H1 (cell line): ENCODE data around the gene TRIM29. TPM values are rescaled to one million over a fixed set of nuclear protein-coding genes. Genes with fewer than 3 reads are reported as not detected.

Experiments
- CTCF ChIA-PET: fragments of 300-600 bp; sonication (Branson Sonifier 250); formaldehyde crosslinking; loops from one replicate; lab custom pipeline; 2021; ENCODE audit not compliant: partially characterized antibody; lab: Charles Lee
- POLR2A ChIA-PET: fragments of 300-600 bp; sonication (Branson Sonifier 250); formaldehyde crosslinking; loops from one replicate; lab custom pipeline; 2021; ENCODE audit warnings: inconsistent platforms; ENCODE audit not compliant: partially characterized antibody; lab: Charles Lee
- DNase-seq, 2 experiments: peaks; one replicate each; pipeline versions ENCODE4 v3.0.0 to v3.0.0-alpha.2; 2010 to 2022; ENCODE audit warnings: low spot score in 2 of 2, low read depth in 1 of 2, mixed read lengths in 1 of 2
- FAIRE-seq: peaks from 2 replicates; lab custom pipeline; 2011; peaks lifted over from hg19 to GRCh38; lab: Jason Lieb, UNC
- H2AFZ ChIP-seq: 2 replicates; pipeline ENCODE4 v1.8.1; 2012; ENCODE audit warnings: low read length, inconsistent platforms
- H2AK5ac ChIP-seq: 2 replicates; pipeline ENCODE4 v1.6.1; 2013; ENCODE audit warnings: low read depth, low read length
- H2BK120ac ChIP-seq: replicated peaks from 2 replicates; pipeline ENCODE3; 2013; ENCODE audit warnings: low read depth, low read length, inconsistent platforms
- H2BK12ac ChIP-seq: 2 replicates; pipeline ENCODE4 v1.6.1; 2013; ENCODE audit warnings: low read depth, low read length
- H2BK15ac ChIP-seq: 2 replicates; pipeline ENCODE4 v1.6.1; 2013; ENCODE audit warnings: low read length
- H2BK20ac ChIP-seq: 2 replicates; pipeline ENCODE4 v1.6.1; 2013; ENCODE audit warnings: low read length
- H2BK5ac ChIP-seq: 2 replicates; pipeline ENCODE4 v1.6.1; 2013; ENCODE audit warnings: low read depth, low read length
- H3K14ac ChIP-seq: 2 replicates; pipeline ENCODE4 v1.6.1; 2013; ENCODE audit warnings: inconsistent platforms; ENCODE audit not compliant: insufficient read length
- H3K18ac ChIP-seq: 2 replicates; pipeline ENCODE4 v1.6.1; 2013; ENCODE audit warnings: low read length; ENCODE audit errors: extremely low read depth
- H3K23ac ChIP-seq: 2 replicates; pipeline ENCODE4 v1.6.1; 2013; ENCODE audit warnings: inconsistent platforms; ENCODE audit not compliant: insufficient read length
- H3K23me2 ChIP-seq: 2 replicates; pipeline ENCODE4 v1.6.1; 2013; ENCODE audit warnings: low read depth, low read length
- H3K27ac ChIP-seq: 2 replicates; pipeline ENCODE4 v1.6.1; 2011; ENCODE audit warnings: low read depth, low read length, inconsistent platforms
- H3K27me3 ChIP-seq, 4 experiments: replicated peaks in 1 of 4; 1 replicate in 1 of 4; 2 replicates in 3 of 4; pipeline versions ENCODE4 v1.6.1 to v1.8.1; 2011 to 2013; ENCODE audit warnings: low read length in 3 of 4, mild to moderate bottlenecking in 3 of 4, inconsistent platforms in 2 of 4, mixed read lengths in 2 of 4, moderate library complexity in 1 of 4; ENCODE audit not compliant: control insufficient read depth in 3 of 4, insufficient read depth in 3 of 4; ENCODE audit errors: extremely low read depth in 1 of 4
- H3K36me3 ChIP-seq, 4 experiments: 2 replicates each; pipeline versions ENCODE4 v1.6.1 to v1.8.1; 2011 to 2013; ENCODE audit warnings: mild to moderate bottlenecking in 4 of 4, low read length in 3 of 4, moderate library complexity in 2 of 4, control low read depth in 1 of 4, inconsistent platforms in 1 of 4; ENCODE audit not compliant: insufficient read depth in 4 of 4, control insufficient read depth in 2 of 4
- H3K4ac ChIP-seq: replicated peaks from 2 replicates; pipeline ENCODE3; 2013; ENCODE audit warnings: low read length, low read depth, mixed read lengths, inconsistent platforms; ENCODE audit not compliant: insufficient read length
- H3K4me1 ChIP-seq, 4 experiments: replicated peaks in 1 of 4; 1 replicate in 1 of 4; 2 replicates in 3 of 4; pipeline versions ENCODE4 v1.6.1 to v1.8.1; 2011 to 2013; ENCODE audit warnings: low read length in 3 of 4, inconsistent platforms in 2 of 4, mixed read lengths in 1 of 4; ENCODE audit not compliant: insufficient read depth in 4 of 4, control insufficient read depth in 3 of 4
- H3K4me2 ChIP-seq, 2 experiments: 2 replicates each; pipeline versions ENCODE4 v1.6.1 to v1.8.1; 2011 to 2013; ENCODE audit warnings: low read depth in 2 of 2, low read length in 2 of 2, control low read depth in 1 of 2, inconsistent platforms in 1 of 2, mild to moderate bottlenecking in 1 of 2; ENCODE audit not compliant: insufficient read depth in 1 of 2
- H3K4me3 ChIP-seq, 4 experiments: fragments of 200-600, 300-600 bp in 1 of 4; sonication (generic), shearing (Covaris generic), sonication (Bioruptor Twin) in 1 of 4; 2 replicates each; pipeline versions ENCODE4 v1.5.1 to v1.8.1; 2011 to 2016; ENCODE audit warnings: low read length in 4 of 4, low read depth in 3 of 4, control low read depth in 2 of 4, inconsistent platforms in 2 of 4, mild to moderate bottlenecking in 2 of 4, mixed read lengths in 1 of 4, moderate library complexity in 1 of 4; ENCODE audit not compliant: insufficient read depth in 2 of 4; ENCODE audit errors: extremely low read depth in 1 of 4
- H3K56ac ChIP-seq: replicated peaks from 2 replicates; pipeline ENCODE3; 2013; ENCODE audit warnings: low read depth, mild to moderate bottlenecking, mixed read lengths, low read length, inconsistent platforms; ENCODE audit not compliant: insufficient read length
- H3K79me1 ChIP-seq: 2 replicates; pipeline ENCODE4 v1.6.1; 2013; ENCODE audit warnings: low read depth, low read length, control low read depth
- H3K79me2 ChIP-seq, 2 experiments: 2 replicates each; pipeline versions ENCODE4 v1.6.1 to v1.8.1; 2012 to 2013; ENCODE audit warnings: low read length in 2 of 2, mild to moderate bottlenecking in 2 of 2, inconsistent platforms in 1 of 2; ENCODE audit not compliant: insufficient read depth in 2 of 2, control insufficient read depth in 1 of 2
- H3K9ac ChIP-seq, 4 experiments: replicated peaks in 1 of 4; 1 replicate in 1 of 4; 2 replicates in 3 of 4; pipeline versions ENCODE4 v1.6.1 to v1.8.1; 2011 to 2013; ENCODE audit warnings: low read depth in 3 of 4, low read length in 3 of 4, control low read depth in 2 of 4, mild to moderate bottlenecking in 2 of 4, moderate library complexity in 2 of 4, inconsistent platforms in 1 of 4; ENCODE audit errors: extremely low read depth in 1 of 4
- H3K9me3 ChIP-seq, 2 experiments: 2 replicates each; pipeline versions ENCODE4 v1.6.1 to v1.8.1; 2012 to 2013; ENCODE audit warnings: mild to moderate bottlenecking in 2 of 2, moderate library complexity in 2 of 2, control low read depth in 1 of 2, inconsistent platforms in 1 of 2, low read depth in 1 of 2, low read length in 1 of 2, mixed read lengths in 1 of 2; ENCODE audit not compliant: insufficient read depth in 2 of 2
- H4K20me1 ChIP-seq, 2 experiments: replicated peaks in 1 of 2; 2 replicates each; pipeline versions ENCODE3 to v1.8.1; 2011 to 2013; ENCODE audit warnings: inconsistent platforms in 2 of 2, low read length in 2 of 2, mild to moderate bottlenecking in 1 of 2; ENCODE audit not compliant: insufficient read depth in 2 of 2, control insufficient read depth in 1 of 2
- H4K5ac ChIP-seq: 2 replicates; pipeline ENCODE4 v1.6.1; 2013; ENCODE audit warnings: low read length, low read depth, mixed read lengths, inconsistent platforms; ENCODE audit not compliant: insufficient read length
- H4K8ac ChIP-seq: 2 replicates; pipeline ENCODE4 v1.8.0; 2013; ENCODE audit warnings: mild to moderate bottlenecking, moderate library complexity, low read length, inconsistent platforms; ENCODE audit not compliant: insufficient read depth; ENCODE audit errors: extremely low read depth
- H4K91ac ChIP-seq: replicated peaks from 2 replicates; pipeline ENCODE3; 2013; ENCODE audit warnings: low read length, mixed read lengths, inconsistent platforms; ENCODE audit not compliant: insufficient read length
- CBX8 ChIP-seq: fragments of 300-800, 300-1000 bp; sonication (generic); IDR thresholded peaks from 2 replicates; pipeline ENCODE4 v1.7.1; 2016; ENCODE audit warnings: low read depth, low read length, borderline replicate concordance
- CEBPB ChIP-seq: IDR thresholded peaks from 2 replicates; pipeline ENCODE4 v1.6.1; 2012; ENCODE audit warnings: low read depth, low read length
- HDAC6 ChIP-seq: IDR thresholded peaks from one replicate; pipeline ENCODE4 v1.7.1; 2012; ENCODE audit warnings: low read depth, mild to moderate bottlenecking, inconsistent platforms, low read length, moderate library complexity
- KDM4A ChIP-seq: IDR thresholded peaks from one replicate; pipeline ENCODE4 v1.7.1; 2012; ENCODE audit warnings: low read depth, mild to moderate bottlenecking, moderate library complexity, low read length, inconsistent platforms; ENCODE audit not compliant: severe bottlenecking
- KDM5A ChIP-seq: fragments of 200-600 bp; IDR thresholded peaks from 2 replicates; pipeline ENCODE4 v1.7.1; 2012; ENCODE audit warnings: mild to moderate bottlenecking, low read length, inconsistent platforms, mixed read lengths
- MAFK ChIP-seq: IDR thresholded peaks from 2 replicates; pipeline ENCODE4 v1.6.1; 2012; ENCODE audit warnings: low read depth, mild to moderate bottlenecking, improper control_type of control experiment, low read length
- RXRA ChIP-seq: IDR thresholded peaks from 2 replicates; pipeline ENCODE4 v1.6.1; 2011; ENCODE audit warnings: low read depth, mild to moderate bottlenecking, low read length, moderate library complexity; ENCODE audit not compliant: insufficient read depth
- SAP30 ChIP-seq: fragments of 300-600 bp; sonication (generic); IDR thresholded peaks from 2 replicates; pipeline ENCODE4 v1.7.1; 2012; ENCODE audit warnings: low read length, moderate library complexity, mild to moderate bottlenecking, inconsistent platforms; ENCODE audit not compliant: insufficient read depth, insufficient replicate concordance
- SP2 ChIP-seq: IDR thresholded peaks from 2 replicates; pipeline ENCODE4 v1.6.1; 2012; ENCODE audit warnings: mild to moderate bottlenecking, low read length, inconsistent platforms
- SP4 ChIP-seq: IDR thresholded peaks from 2 replicates; pipeline ENCODE4 v1.6.1; 2012; ENCODE audit warnings: low read length, inconsistent platforms
- TEAD4 ChIP-seq: IDR thresholded peaks from 2 replicates; pipeline ENCODE4 v1.6.1; 2012; ENCODE audit warnings: low read depth, low read length, inconsistent platforms, mixed read lengths
- WGBS, 2 experiments: shearing (Covaris generic) in 1 of 2; methylation state at CpG; one replicate each; pipeline versions ENCODE4 v1.1.6 to v1.1.7; 2013 to 2015; ENCODE audit warnings: low lambda C conversion rate in 2 of 2, mixed read lengths in 2 of 2, inconsistent platforms in 1 of 2, low coverage in 1 of 2, missing lambda C conversion rate in 1 of 2; ENCODE audit not compliant: insufficient replicate concordance in 2 of 2, insufficient coverage in 1 of 2, insufficient read length in 1 of 2; ENCODE audit errors: extremely low coverage in 1 of 2, missing lambda C conversion rate in 1 of 2; 5-methylcytosine and 5-hydroxymethylcytosine counted together
- polyA plus RNA-seq, 7 experiments: library from polyadenylated mRNA; depleted of rRNA in 3 of 7; stranded (reverse) in 5 of 7; unstranded in 2 of 7; fragments of >200 nt in 5 of 7; fragments of 200-250 nt in 2 of 7; gene quantifications; 1 replicate in 5 of 7; 2 replicates in 1 of 7; 4 replicates in 1 of 7; pipeline versions ENCODE4 v1.2.1 to v1.2.3, GENCODE V29; 2011 to 2013; ENCODE audit warnings: missing spikeins in 2 of 7, mixed read lengths in 2 of 7
- total RNA-seq: library from RNA; stranded (reverse); fragmentation: NEBNext Ultra II Directional; extraction: Animal tissue kit (Norgen Biotek cat#: 25700); gene quantifications from 2 replicates; pipeline ENCODE4 v1.2.1, GENCODE V29; 2021
- TF ChIP-seq, protein P1 (sequence below), 3 experiments: IDR thresholded peaks; 1 replicate in 2 of 3; 2 replicates in 1 of 3; pipeline versions ENCODE4 v1.5.1 to v1.6.1; 2011; ENCODE audit warnings: low read length in 3 of 3, mild to moderate bottlenecking in 3 of 3, inconsistent platforms in 2 of 3, low read depth in 1 of 3, moderate library complexity in 1 of 3; ENCODE audit not compliant: insufficient read depth in 1 of 3; ENCODE audit errors: control extremely low read depth in 1 of 3

The TRIM29 gene
- total and polyA plus RNA-seq, 2 of the 8 experiments (the other 6 are each of a cell fraction or from before 2014, with no cell fraction given), result 0.17 to 0.43 TPM

DNA sequence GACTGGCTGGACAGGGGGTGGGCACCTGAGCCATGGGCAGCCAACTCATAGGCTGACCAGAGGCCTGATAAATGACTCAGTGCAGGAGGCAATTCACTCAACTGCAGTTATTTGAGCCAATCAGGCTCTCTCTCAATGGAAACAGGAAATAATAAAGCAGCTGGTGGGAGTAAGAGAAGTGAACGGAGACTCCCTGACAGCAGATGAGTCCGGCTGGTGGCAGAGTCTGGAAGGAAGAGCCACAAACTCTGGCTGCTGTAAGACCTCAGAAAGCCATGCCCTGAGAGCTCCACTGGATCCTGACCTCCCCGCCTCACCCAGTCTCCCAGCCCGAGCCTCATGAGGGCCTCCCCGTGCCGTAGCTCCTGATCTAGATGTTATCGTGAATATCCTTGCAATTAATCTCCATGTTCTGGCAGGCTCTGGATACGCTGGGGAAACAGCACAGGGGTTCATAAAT lies 69.8 kb downstream of the TRIM29 start:
- Histone ChIP-seq H2AFZ (no peak overlapping the region), H2AK5ac (no peak overlapping the region), H3K36me3 (no peaks in the 10 kb centered on the region), H3K9me3 (no peaks in the 10 kb centered on the region), H2BK5ac (no peak overlapping the region), H3K56ac (no peak overlapping the region), H3K4ac (no peak overlapping the region), H2BK20ac (no peak overlapping the region), H4K8ac (no peak overlapping the region), H4K91ac (no peak overlapping the region), H3K23me2 (no peaks in the 10 kb centered on the region), H3K4me1 (peaks cover 0 to 5% (median 0%) of the 10 kb centered on the region in 4 experiments; a peak in 2 of 7 replicates), H3K79me2 (no peaks in the 10 kb centered on the region), H3K23ac (no peak overlapping the region), H3K4me2 (no peak overlapping the region), H4K5ac (no peak overlapping the region), H3K9ac (no peak overlapping the region), H3K4me3 (no peak overlapping the region), H3K18ac (no peak overlapping the region), H3K27me3 (0 out of 7 replicates have a peak, but pooled peaks cover 0 to 2% (median 0%) of the 10 kb centered on the region in 4 experiments), H2BK15ac (no peak overlapping the region), H2BK120ac (no peak overlapping the region), H3K27ac (no peak overlapping the region), H2BK12ac (no peak overlapping the region), H3K14ac (no peak overlapping the region), H4K20me1 (no peaks in the 10 kb centered on the region), H3K79me1 (no peaks in the 10 kb centered on the region)
- no peak for FAIRE-seq
- WGBS, 2 experiments, result 89% methylated on average over 8 of the region's 8 CpGs; no CpG with 5 or more reads in 1 of the 2 experiments
- ChIA-PET CTCF (interaction anchor here (5.0 kb wide), 1 partner anchor 10 kb away, joined by 38 read pairs; no protein-coding TSS in a partner anchor), POLR2A (no interaction called here)
- peak in 1 of 2 experiments; percentile 29 for DNase-seq
- TF ChIP-seq MAFK, result no peak
- no peak for TF ChIP-seq SP2
- TF ChIP-seq CEBPB, result no peak
- no peak for TF ChIP-seq CBX8
- TF ChIP-seq RXRA, result no peak
- TF ChIP-seq SAP30, result no peak
- TF ChIP-seq SP4, result no peak
- TF ChIP-seq KDM4A, result no peak
- no peak for TF ChIP-seq HDAC6
- TF ChIP-seq, protein P1, sequence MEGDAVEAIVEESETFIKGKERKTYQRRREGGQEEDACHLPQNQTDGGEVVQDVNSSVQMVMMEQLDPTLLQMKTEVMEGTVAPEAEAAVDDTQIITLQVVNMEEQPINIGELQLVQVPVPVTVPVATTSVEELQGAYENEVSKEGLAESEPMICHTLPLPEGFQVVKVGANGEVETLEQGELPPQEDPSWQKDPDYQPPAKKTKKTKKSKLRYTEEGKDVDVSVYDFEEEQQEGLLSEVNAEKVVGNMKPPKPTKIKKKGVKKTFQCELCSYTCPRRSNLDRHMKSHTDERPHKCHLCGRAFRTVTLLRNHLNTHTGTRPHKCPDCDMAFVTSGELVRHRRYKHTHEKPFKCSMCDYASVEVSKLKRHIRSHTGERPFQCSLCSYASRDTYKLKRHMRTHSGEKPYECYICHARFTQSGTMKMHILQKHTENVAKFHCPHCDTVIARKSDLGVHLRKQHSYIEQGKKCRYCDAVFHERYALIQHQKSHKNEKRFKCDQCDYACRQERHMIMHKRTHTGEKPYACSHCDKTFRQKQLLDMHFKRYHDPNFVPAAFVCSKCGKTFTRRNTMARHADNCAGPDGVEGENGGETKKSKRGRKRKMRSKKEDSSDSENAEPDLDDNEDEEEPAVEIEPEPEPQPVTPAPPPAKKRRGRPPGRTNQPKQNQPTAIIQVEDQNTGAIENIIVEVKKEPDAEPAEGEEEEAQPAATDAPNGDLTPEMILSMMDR (IDR thresholded peaks at IDR 0.05; ENCODE audit: control extremely low read depth in 1 of 3, insufficient read depth in 1 of 3, low read depth in 1 of 3, low read length in 3 of 3), result no peak
- TF ChIP-seq TEAD4, result no peak
- TF ChIP-seq KDM5A, result no peak
